ACHN (cell line): ENCODE measurements around the gene TMED3.

Source experiments
- DNase-seq: peaks from one replicate; pipeline ENCODE4 v3.0.0-alpha.2; 2015
- in situ Hi-C: cut with HindIII; loops from 2 replicates; pipeline ENCODE4 v1.10.0; 2017; ENCODE audit warnings: low sequenced_read_pairs, low pct_ligation_motif_present, low pct_unique_long_range_greater_than_20kb

The TMED3 gene

GRCh38 chr15:79310985-79311900, at the start of gene TMED3:
TMED3 (plus strand) TSS chr15:79311112; CDS start chr15:79311250, 138 bp downstream.
- peak; percentile 82 for DNase-seq
- in situ Hi-C loops, result no loop called here

- DNase-seq, result no peak
- in situ Hi-C loops, result no loop called here
Observed at GRCh38 chr15:79261836-79262235, 49.1 kb upstream of the TMED3 start.

GRCh38 chr15:79265167-79265566, 45.7 kb upstream of the TMED3 start:
- no peak for DNase-seq
- in situ Hi-C loops, result no loop called here

GRCh38 chr15:79265987-79266579, 44.8 kb upstream of the TMED3 start:
- in situ Hi-C loops, result no loop called here

GRCh38 chr15:79282371-79283251, 28.3 kb upstream of the TMED3 start, which contains the start of gene ANKRD34C:
ANKRD34C (plus strand) TSS chr15:79282722; CDS start chr15:79293285, 10,563 bp downstream.
- in situ Hi-C loops, result no loop called here
- no peak for DNase-seq

More at GRCh38 chr15:79265987-79266579, 44.8 kb upstream of the TMED3 start:
- no peak for DNase-seq

- in situ Hi-C loops, result no loop called here
- peak; percentile 37 for DNase-seq
Observed at GRCh38 chr15:79283252-79284048, 27.5 kb upstream of the TMED3 start.

GRCh38 chr15:79290642-79291275, 20.2 kb upstream of the TMED3 start:
- in situ Hi-C loops, result no loop called here
- DNase-seq, result no peak

GRCh38 chr15:79292011-79292410, 18.9 kb upstream of the TMED3 start:
- DNase-seq, result no peak
- in situ Hi-C loops, result no loop called here

GRCh38 chr15:79294075-79294474, 16.8 kb upstream of the TMED3 start:
- in situ Hi-C loops, result no loop called here
- no peak for DNase-seq

GRCh38 chr15:79296583-79296982, 14.3 kb upstream of the TMED3 start:
- no peak for DNase-seq
- in situ Hi-C loops, result no loop called here

GRCh38 chr15:79299126-79299840, 11.6 kb upstream of the TMED3 start:
- in situ Hi-C loops, result no loop called here
- no peak for DNase-seq

- in situ Hi-C loops, result no loop called here
- no peak for DNase-seq
Observed at GRCh38 chr15:79299841-79300235, 11.1 kb upstream of the TMED3 start.

- no peak for DNase-seq
- in situ Hi-C loops, result no loop called here
Observed at GRCh38 chr15:79307251-79307650, 3.7 kb upstream of the TMED3 start.

- in situ Hi-C loops, result no loop called here
- DNase-seq, result no peak
Observed at GRCh38 chr15:79308874-79309273, 2.0 kb upstream of the TMED3 start.

GRCh38 chr15:79310612-79310984, 314 bp upstream of the TMED3 start:
- in situ Hi-C loops, result no loop called here
- DNase-seq, result no peak

GRCh38 chr15:79311901-79312553, 1.1 kb downstream of the TMED3 start:
- DNase-seq, result no peak
- in situ Hi-C loops, result no loop called here

- in situ Hi-C loops, result no loop called here
- DNase-seq, result no peak
Observed at GRCh38 chr15:79314186-79314585, 3.3 kb downstream of the TMED3 start.
